GM18502 (cell line): Measurements from ENCODE around the gene TNFSF11.

Experiments
- ATAC-seq: cut with Tn5 transposase; IDR thresholded peaks from one replicate; pipeline ENCODE4 v1.9.1; 2021; ENCODE audit warnings: mild to moderate bottlenecking; ENCODE audit not compliant: unreplicated experiment, poor library complexity

Gene TNFSF11

GRCh38 chr13:42607546-42607945 lies 33.6 kb downstream of the TNFSF11 start:
- ATAC-seq, result no peak

GRCh38 chr13:42610649-42611048 lies 36.7 kb downstream of the TNFSF11 start:
- ATAC-seq, result no peak

DNA sequence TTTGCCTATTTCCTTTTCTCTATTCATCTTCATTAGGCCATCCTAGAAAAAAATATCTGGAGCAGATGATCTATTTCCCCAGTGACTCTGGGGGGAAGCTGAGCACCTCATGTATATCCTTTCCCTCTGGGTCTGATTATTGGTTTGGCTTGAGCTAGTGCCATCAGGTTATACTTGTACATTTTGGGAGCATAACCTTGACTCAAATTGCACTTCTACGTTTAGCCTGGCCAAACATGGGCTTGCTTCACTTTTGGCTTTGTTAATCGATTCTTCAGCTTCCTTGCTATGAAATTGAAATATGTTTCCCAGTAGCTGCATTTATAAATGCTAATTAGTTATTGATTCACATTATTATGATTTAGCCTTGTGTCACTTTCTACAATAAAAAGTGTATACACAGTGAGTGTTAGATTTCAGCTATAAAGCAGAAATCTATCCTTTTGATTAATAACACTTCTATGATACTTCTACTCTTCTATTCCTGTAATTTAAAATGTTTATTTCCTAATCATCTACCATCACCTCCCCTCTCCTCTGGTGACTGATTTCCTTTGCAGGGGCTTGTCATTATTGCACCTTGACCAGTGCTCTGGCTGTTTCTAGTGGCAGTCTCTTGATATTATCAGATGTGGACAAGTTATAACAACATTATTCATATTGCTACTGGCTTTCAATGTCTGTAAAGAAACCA lies 37.3 kb downstream of the TNFSF11 start:
- no peak for ATAC-seq

- ATAC-seq, result no peak
Measured at GRCh38 chr13:42612021-42612765, 38.2 kb downstream of the TNFSF11 start.

- no peak for ATAC-seq
Measured at GRCh38 chr13:42614436-42615035, 40.6 kb downstream of the TNFSF11 start.

DNA sequence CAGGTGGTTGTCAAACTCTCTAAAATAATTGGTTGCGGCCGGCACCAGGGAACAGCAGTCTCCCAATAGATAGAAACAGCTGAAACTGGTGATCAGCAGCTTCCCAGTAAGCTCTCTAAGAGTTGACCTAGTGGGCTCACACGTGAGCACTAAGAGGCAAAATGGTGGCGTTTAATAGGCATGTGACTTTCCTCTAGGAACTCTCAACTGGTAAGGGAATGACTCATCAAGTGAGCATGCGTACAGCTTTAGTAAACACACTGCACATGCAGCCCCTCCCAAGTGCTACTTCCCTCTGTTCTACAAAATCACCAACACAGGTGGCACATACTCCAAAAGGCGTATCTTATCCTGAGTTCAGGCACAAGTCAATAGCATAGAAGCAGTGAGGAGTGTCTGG lies 41.7 kb downstream of the TNFSF11 start:
- ATAC-seq, result no peak

- ATAC-seq, result no peak
Measured at GRCh38 chr13:42617221-42617620, 43.3 kb downstream of the TNFSF11 start.

DNA sequence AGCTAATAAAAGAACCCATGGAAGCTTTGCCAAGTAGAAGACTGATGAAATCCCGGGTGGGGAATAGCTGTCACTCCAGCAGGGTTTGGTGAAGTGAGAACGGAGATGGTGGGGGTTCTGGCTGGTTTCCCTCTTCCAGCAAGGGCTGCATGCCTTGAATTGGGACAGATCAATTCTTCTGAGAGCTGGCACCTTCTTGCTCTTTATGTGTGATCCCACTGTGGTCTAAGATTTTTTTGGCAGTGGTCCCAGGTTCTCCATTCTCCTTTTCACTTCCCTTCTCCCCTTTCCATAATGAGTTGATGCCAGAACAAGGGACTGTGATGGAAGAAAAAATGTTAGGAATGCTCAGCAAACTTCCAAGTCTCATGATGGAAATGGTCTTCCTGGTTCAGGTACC lies 50.0 kb downstream of the TNFSF11 start:
- no peak for ATAC-seq

DNA sequence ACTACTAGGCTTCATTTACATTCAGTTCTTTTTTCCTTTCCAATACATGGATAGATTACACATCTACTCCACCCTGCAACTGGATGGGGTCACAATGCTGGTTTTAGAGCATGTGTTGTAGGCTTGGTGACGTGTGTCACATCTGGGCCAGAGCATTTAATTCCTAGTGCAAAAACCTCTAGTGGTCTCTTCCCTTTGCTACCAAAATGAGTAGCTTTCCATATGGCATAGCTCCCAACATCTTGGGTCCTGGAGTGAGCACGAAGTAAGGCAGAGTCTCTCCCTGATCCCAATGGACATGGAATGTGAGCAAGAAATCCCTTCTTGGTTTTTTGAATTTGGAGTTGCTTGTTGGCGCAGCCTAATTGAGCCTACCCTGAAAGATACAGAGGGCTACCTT lies 51.7 kb downstream of the TNFSF11 start:
- no peak for ATAC-seq

DNA sequence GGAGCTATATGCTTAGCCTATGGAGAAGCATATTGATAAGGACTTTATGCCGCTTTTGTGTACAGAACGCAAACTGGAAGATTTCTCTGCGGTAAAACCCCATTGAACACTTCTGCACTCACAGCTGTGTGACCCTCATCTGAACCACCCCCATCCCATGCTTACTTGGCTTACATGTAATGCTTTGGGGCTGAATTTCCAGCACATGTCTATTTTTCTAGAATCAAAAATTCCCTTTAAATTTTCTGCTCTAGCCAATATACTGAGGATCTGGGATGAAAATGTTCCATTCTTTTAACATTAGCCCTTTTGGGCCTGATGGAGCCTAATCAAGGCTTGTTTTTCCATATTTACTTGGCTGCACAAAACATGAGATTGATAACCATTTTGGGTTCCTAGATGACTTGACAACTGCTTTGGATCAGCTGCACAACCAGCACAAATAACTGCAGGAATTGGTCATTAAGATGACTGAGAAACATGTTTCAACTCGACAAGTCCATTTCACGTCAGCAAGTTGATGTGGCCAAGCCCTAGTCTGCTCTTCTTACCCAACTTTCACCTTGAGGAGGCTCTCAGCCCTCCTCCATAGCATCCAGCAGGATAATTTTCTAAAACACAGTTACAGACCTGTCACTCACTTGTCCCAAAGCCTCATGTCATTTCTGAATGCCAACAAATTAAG lies 52.4 kb downstream of the TNFSF11 start:
- ATAC-seq, result no peak

- ATAC-seq, result no peak
Measured at GRCh38 chr13:42628666-42629065, 54.7 kb downstream of the TNFSF11 start.

- ATAC-seq, result no peak
Measured at GRCh38 chr13:42631181-42631580, 57.2 kb downstream of the TNFSF11 start.

GRCh38 chr13:42633495-42633894 lies 59.5 kb downstream of the TNFSF11 start:
- ATAC-seq, result no peak

DNA sequence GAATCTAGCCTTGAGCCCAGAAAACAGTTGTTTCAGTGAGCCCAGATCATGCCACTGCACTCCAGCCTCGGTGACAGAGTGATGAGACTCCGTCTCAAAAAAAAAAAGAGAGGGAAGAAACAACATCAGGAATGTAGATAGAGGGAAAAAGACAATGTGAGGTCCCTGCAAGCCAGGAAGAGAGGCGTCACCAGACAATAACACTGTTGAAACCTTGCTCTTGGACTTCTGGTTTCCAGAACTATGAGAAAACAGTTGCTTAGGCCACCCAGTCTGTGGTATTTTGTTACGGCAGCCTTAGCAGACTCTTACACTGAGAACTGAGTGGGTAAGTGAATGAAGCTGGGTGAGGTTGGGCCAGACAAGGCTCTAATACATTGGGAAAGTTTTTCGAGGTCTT lies 64.1 kb downstream of the TNFSF11 start:
- no peak for ATAC-seq

DNA sequence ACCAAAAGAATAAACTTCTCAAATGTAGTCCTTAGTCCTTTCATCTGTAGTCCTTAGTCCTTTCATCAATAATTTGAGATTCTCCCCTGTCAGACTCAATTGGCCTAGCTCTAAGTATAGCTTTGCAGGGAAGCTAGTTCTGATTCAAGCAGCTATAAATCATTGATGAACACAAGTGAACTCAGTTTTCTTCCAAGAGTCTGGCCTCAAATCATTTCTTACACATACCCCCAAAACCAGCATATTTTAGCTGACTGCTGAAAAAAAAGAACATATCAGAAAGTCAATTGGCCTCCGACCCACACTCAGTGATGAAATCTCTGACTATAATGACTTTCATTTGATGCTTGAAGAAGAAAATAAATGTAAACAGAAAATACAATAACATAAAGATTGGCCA lies 64.9 kb downstream of the TNFSF11 start:
- no peak for ATAC-seq

DNA sequence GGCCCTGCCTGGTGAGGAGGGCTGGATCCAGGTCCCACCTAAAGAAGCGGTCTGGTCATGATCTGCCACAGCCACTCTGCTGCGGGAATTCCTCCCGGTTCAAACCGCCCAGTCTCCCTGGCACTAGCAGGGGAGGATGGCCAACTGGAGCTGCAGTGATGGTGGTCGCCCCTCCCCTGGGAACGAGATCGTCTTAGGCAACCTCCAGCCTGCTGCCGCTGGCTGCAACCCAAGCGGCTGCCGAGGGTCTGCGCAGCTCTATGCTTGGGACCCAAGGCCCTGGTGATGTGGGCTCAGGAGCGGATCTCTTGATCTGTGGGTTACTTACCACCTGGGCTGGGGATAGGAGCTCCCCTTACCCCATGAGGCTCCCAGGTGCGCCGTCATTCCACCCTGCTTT lies 69.1 kb downstream of the TNFSF11 start:
- ATAC-seq, result no peak

- ATAC-seq, result no peak
Measured at GRCh38 chr13:42644841-42645240, 70.9 kb downstream of the TNFSF11 start.

GRCh38 chr13:42645717-42646116 lies 71.8 kb downstream of the TNFSF11 start:
- no peak for ATAC-seq

DNA sequence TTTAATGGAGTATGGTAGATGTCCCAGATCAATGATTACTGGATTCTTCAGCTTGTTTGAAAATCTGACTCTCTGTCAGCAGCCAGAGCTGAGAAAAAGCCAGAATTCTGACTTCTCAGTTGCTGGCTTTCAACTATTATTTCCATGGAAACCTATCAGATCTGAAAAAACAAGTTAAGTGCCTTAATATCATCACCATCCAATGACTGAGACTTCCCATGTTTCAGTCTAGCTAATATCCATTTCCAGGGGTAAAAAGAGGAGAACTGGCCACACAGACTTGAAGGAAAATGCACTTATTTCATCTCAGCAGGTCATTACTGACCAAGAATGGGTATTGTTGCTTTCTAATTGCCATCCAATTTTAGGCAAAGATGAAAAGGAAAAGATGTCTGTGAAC lies 75.2 kb downstream of the TNFSF11 start:
- no peak for ATAC-seq

- ATAC-seq, result no peak
Measured at GRCh38 chr13:42649831-42650230, 75.9 kb downstream of the TNFSF11 start.

- no peak for ATAC-seq
Measured at GRCh38 chr13:42650506-42650905, 76.6 kb downstream of the TNFSF11 start.
